Esophagus mucosa (tissue), 1 donor: ENCODE data around the gene NOSTRIN. TPM values are rescaled to one million over a fixed set of nuclear protein-coding genes. Genes with fewer than 3 reads are reported as not detected.
"Not testable (repeated sequence)": the region's sequence is repeated elsewhere in the genome, so short reads cannot be mapped to it uniquely, and the experiment has no call there.

Experiments
- ATAC-seq: fragments of 200-7000 bp; cut with Tn5 transposase; one replicate; pipeline ENCODE4 v1.9.1; 2020
- total RNA-seq: library from RNA; stranded (reverse); gene quantifications from one replicate; pipeline ENCODE4 v1.2.4, GENCODE V29; 2023
- donor health status: DM: yes; HTN: yes; CAD: no.

NOSTRIN gene
- total RNA-seq, 1 donor from 2014 or later = 3.6 TPM

DNA sequence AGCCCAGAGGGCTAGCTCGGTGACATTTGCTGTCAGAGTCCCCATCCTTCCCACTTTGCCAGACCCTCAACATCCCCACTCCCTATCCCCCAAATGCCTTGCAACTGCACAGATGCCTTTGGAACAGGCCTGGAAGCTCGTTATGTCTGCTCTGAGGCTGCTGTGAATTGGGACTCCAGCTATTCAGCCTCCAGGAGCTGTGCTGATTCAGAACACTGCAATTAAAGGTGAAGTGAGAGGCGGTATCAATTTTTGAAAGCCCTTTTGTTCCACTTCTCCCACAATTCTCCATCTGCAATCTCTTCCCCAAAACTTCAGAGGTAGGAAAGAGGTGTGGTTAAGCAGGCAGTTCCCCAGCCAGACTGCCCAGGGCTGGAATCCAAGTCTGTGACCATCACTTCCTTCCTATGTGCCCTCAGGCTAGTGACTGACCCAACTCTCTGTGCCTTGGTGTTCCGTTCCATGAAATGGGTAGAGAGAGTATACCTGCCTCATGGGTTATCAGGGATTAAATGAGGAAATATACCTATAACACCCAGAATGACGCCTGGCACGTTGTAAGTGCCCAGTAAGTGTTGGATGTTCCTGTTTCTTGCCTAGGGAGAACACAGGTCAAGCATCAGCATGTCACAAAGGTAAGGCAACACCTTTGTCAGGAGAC is 17.5 kb downstream of the NOSTRIN start:
- ATAC-seq = no peak

DNA sequence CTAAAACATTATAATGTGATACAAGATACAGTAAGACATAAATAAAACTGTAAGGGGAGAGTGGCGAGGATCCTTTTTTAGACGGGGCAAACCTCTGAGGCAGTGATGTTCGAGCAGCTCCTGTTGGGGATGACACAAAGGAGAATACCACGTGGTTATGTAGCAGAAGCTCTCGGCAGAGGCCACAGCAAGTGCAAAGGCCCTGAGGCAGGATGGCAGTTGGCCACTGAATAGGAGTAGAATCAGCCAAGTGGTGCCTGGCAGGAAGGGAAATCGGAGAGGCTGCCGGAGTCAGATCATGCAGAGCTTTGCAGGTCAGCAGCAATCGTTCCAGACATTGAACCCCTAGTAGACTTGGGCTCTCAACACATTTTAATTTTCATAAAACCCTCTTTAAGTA is 19.1 kb downstream of the NOSTRIN start:
- ATAC-seq = no peak

DNA sequence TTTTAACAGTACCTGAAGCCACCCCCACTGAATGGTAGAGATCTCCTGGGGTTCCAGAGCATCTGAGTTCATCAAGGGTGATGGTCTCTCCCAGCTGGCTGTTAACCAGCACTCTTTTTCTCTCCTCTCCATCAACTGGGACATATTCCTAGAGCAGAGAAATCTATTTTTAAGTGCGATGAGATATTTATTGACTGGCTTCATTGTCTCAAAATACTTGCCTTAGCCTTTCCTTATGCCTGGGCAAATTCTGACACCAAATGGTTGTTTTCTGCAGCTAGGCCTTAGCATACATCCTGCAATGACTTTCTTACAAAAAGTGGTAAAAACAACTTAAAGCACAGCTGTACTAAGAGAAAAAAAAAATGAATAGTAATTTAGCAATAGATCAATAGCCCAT is 19.6 kb downstream of the NOSTRIN start:
- ATAC-seq = no peak

DNA sequence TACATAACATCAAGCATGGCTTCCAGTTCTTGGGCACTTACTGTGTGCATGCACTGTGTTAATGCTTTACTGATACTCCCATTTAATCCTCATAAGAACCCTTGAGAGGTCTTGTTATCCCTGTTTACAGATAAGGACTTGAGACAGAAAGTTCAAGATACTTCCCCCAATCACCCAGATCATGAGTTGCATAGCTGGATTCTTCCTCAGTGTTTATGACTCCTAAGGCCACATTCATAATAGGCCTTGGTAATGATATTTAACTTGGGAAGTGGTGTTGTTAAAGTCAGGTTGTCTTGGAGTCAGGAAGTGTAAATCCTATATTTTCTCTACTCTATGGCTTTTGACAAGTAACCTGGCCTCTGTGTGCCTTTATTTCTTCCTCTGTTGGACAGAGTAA is 22.7 kb downstream of the NOSTRIN start:
- no peak for ATAC-seq

DNA sequence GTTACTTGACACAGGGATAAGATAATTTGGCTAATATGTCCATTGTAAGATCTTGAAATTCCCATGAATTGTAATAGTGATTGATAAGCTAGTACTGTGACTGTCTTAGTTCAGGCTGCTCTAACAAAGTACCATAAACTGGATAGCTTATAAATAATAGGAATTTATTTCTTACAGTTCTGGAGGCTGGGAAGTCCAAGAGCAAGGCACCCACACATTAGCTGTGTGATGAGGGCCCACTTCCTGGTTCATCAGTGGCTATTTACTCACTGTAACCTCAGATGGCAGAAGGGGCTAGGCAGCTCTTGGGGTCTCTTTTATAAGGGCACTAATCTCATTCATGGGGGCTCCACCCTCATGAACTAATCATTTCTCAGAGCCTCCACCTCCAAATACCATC is 28.5 kb downstream of the NOSTRIN start:
- ATAC-seq = no peak

DNA sequence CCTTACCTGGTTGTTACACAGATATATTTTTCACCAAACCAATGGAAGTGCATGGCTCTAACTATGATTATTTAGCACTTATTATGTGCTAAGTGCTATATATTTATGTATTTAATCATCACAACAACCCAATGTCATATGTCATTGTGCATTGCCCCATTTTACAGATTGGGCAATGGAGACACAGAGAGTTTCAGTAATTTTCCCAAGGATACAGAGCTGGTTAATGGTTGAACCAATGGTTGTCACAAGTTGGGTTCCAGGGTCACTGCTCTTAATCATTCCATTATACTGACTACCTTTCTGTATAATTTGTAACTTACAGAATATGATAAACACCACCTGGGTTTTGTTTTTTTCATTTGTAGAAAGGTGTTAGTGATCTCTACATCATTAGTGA is 29.2 kb downstream of the NOSTRIN start:
- no peak for ATAC-seq

DNA sequence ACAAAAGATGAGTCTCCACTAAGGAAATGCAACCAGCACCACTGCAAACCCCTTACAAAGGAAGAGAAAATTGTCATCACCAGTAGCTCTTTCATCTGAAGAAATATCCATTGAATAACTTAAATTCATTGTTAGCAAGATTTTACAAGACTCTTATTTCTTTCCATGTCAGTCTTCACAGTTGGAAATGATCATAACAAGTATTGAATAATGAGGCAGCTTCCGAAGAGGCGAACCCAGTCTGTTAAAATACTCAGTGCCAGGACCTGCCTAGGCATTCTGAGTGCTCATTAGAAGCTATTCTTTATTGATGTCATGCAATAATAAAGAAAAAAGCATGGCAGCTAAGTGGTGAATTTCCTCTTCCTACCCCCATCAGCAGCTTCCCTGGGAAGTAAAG is 33.5 kb downstream of the NOSTRIN start:
- ATAC-seq = no peak

DNA sequence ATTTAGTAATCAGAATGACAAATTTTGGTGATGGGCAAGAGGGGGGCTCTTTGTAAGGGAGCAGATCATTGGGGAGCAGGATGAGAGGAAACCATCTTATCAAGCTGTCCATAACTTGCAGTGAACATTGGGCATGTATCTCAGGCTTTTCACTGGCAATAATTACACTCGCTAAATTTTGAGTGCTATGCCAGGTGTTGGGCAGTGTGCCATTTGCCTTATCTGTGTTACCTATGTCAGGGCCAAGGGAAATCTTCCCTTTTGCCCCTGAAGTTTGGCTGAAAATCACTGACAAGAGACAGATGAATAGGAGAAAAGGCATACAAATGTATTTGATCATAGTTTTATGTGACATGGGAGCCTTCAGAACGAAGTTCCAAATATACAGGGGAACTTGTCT is 39.0 kb downstream of the NOSTRIN start:
- ATAC-seq = no peak

DNA sequence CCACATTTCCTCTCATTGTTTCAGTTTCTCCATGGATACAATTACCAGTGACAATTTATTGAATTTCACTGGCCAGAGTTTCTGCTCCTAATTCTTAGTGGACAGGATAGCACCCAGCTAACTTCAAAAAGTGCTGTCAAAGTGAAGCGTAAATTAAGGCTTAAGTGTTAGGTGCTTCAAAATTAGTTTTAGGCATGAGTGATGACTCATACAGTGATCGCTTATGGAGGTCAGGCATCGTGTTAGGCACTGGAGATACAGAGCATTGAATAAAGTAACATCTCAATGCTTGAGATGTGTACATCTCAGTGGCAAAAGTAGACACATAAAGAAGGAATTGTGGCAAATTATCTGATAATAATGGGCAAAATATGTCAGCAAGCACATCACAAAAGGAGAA is 40.8 kb downstream of the NOSTRIN start:
- ATAC-seq = no peak

DNA sequence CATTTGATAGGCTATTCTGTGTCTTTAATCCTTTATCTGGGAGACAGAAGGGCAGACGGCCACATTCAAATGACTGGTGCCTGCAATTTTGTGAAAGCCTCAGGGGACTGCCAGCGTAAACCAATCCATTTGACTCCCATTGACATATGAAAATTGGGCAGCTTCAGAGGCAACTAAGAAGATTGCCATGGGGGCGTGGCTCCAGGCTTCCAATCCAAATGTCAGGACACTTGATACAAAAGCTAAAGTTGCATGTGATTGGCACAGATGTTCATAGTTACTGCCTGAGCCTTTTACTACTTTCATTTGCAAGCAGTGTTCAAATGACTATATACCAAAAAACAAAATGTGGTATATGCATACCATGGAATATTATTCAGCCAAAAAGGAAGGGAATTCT is 45.8 kb downstream of the NOSTRIN start:
- no peak for ATAC-seq

DNA sequence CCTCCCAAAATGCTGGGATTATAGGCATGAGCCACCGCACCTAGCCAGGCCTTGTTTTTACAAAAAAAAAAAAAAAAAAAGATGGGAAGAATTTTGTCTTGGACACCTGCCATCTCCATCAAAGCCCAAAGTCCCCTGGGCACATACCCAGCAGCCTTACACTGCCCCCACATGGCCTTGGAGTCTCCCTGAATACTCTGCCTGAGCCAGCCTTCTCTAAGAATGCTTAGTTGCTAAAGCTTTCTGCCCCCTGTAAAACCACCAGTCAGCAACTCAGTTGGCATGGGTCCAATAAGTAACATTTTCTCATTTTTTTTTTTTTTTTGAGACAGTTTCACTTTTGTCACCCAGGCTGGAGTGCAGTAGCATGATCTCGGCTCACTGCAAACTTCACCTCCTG is 47.2 kb downstream of the NOSTRIN start:
- ATAC-seq = no peak

DNA sequence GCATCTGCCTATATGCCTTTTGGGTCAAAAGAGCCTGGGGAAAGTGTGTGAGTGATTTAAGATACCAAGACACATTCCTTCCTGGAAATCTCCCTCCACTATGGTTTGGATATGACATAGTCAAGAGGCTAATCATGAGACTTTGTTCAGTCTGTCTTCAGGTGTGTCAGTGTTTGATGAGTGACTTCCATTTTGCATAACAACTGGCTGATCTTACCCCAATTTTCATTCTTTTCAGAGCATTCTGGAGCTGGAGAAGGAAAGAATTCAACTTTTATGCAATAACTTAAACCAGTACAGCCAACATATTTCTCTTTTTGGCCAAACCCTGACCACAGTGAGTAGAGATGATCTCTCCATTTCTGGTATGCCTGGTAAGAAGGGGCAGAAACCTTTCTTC is 48.4 kb downstream of the NOSTRIN start:
- no peak for ATAC-seq

DNA sequence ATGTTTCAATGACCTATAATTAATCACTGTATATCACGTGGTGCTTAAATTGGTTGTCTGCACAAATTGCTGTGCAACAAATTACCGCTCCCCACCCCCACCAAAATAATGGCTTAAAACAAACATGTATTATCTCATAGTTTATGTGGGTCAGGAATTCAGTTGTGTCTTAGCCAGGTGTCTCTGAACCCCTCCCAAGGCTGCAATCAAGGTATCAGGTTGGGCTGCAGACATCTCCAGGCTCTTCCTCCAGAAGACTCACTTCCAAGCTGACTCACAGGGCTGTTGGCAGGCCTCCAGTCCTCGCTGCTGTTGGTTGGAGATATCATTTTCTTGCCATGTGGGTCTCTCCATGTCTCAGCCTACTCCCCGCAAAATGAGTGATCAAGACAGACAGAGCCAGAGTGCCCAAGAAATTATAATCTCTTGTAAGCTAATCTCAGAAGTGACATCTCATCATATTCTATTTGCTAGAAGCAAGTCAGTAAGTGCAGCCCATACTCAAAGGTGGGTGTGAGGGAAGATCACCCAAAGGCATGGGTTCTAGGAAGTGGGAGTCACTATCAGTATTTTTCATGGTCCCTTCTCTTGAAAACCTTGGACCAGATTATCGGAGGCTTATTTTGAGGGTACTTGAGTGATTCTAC is 49.4 kb downstream of the NOSTRIN start:
- ATAC-seq = peak; percentile 42

DNA sequence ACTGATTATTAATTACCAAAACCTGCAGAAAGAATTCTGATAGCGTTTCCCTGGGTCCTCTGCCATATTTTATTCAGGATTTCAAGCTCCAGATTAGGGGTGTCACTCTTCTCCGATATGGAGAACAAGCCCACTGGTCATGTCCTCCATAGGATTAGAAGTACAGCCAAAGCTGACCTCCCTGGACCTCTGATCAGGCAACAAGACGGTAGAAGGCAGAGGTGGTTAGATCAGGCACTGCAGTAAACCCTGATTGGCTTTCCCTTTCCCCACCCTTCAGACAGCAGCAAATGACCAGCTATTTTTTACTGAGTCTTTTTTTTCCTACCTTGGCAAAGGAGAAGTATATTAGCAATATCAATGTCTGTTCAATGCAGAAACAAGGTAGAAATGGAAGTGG is 50.0 kb downstream of the NOSTRIN start:
- no peak for ATAC-seq

DNA sequence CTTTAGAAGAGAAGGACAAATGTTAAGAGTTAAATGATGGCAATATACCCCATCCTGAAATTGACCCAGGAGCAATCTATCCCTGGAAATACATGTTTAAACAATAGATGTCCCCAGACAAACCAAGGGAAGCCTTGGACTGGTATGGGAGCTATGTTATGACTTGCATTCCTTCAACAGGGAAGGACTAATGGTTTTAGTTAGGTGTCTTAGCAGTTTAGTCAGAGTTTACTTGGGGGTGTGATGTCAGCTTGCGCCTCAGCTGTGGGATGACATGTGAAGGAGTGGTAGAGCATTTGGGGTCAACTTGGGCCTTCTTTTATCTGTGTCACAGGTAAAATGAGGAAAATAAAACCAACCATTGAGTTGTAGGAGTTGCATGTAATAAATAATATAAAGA is 51.0 kb downstream of the NOSTRIN start:
- no peak for ATAC-seq

DNA sequence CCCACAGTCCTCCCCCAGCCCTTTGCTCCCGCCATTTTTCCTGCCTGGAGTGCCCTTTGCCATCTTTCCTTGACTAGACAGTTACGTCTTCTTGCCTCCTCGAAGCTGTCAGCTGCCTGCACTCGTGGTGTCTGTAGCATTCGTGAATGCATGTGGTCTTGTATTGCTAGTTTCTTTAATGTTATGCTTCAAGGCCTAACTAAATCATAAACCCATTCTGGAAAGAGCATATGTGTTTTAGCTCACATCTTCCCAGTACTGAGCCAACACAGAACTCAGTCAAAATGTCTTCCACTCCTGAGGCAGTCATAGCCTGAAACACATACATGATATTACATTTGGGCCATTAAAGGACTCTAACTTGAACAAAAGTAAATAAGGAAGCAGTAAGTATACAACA is 52.2 kb downstream of the NOSTRIN start:
- no peak for ATAC-seq

DNA sequence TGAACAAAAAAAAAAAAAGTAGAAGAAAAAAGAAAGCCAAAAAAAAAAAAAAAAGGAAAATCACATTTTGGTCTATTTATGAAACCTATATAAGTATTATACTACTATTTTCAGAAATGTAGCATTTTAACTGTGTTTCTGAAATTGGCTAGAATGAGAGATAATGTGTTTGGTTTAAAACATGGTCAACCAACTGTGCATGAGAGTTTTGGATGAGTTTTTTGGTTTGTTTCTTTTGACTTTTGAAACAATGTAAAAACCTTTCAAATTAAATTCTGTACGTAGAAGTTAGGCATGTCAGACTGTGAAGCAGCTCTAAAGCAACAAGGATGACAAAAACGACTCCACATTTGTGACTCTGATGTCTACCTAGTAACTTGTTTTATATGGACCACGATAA is 53.2 kb downstream of the NOSTRIN start:
- no peak for ATAC-seq

DNA sequence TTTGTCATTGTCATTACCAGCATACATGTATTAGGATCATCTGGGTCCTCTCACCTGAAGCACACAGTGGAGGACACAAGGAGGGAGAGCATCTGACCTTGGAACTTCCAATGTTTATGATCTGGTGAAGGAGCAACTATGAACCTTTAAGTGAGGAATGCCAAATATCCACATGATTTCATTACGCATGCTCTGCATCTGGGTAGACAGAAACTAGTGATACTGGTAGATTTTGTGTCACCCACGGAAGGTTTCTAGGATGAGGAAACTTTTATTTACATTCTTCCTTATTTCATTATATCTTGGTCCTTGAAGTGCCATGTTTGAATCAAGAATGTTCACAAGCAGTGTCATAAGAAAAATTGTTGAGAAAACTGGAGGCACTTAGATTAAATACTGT is 55.7 kb downstream of the NOSTRIN start:
- ATAC-seq = no peak

DNA sequence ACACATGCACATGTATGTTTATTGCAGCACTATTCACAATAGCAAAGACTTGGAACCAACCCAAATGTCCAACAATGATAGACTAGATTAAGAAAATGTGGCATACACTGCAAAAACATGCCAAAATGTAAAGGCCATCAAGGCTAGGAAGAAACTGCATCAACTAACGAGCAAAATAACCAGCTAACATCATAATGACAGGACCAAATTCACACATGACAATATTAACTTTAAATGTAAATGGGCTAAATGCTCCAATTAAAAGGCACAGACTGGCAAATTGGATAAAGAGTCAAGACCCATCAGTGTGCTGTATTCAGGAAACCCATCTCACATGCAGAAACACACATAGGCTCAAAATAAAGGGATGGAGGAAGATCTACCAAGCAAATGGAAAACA is 64.7 kb downstream of the NOSTRIN start:
- not testable (repeated sequence) for ATAC-seq

DNA sequence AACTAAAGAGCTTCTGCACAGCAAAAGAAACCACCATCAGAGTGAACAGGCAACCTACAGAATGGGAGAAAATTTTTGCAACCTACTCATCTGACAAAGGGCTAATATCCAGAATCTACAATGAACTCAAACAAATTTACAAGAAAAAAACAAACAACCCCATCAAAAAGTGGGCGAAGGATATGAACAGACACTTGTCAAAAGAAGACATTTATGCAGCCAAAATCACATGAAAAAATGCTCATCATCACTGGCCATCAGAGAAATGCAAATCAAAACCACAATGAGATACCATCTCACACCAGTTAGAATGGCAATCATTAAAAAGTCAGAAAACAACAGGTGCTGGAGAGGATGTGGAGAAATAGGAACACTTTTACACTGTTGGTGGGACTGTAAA is 67.9 kb downstream of the NOSTRIN start:
- not testable (repeated sequence) for ATAC-seq

DNA sequence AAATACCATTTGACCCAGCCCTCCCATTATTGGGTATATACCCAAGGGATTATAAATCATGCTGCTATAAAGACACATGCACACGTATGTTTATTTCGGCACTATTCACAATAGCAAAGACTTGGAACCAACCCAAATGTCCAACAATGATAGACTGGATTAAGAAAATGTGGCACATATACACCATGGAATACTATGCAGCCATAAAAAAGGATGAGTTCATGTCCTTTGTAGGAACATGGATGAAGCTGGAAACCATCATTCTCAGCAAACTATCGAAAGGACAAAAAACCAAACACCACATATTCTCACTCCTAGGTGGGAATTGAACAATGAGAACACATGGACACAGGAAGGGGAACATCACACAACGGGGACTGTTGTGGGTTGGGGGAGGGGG is 68.4 kb downstream of the NOSTRIN start:
- ATAC-seq = not testable (repeated sequence)

DNA sequence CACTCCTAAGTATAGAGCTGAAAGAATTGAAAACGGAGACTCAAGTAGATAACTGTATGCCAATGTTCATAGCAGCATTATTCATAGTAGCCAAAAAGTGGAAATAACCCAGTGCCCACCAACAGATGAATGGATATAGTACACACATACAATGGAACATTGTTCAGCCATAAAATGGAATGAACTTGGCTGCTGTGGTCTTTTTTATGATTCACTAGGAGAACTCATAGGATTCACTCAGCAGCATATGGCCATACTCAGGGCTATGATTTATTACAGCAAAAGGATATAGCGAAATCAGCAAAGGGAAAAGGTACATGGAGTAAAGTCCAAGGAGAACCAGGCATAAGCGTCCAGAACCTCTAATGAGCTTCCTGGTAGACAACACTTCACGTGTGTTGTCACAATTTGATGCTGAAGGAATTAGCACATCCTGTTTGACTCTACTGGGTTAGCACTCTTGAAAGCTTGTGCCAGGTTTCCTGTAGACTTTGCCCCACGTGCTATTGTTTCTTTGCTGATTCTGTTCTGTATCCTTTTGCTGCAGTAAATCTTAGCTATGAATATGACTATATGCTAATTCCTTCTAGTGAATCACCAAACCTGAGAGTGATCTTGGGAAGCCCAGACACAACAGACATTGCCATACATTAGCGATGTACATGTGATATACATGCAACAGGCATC is 72.1 kb downstream of the NOSTRIN start:
- ATAC-seq = no peak

DNA sequence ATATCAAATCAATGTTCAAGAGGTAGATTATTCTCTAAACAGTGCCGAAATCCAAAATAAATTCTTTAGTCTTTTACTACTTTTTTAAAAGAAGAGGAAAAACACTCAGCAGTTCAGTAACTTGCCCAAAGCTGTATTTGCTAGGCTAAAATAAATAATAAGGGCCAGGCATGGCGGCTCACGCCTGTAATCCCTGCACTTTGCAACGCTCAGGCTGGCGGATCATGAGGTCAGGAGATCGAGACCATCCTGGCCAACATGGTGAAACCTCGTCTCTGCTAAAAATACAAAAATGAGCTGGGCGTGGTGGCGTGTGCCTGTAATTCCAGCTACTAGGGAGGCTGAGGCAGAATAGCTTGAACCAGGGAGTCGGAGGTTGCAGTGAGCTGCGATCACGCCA is 79.7 kb downstream of the NOSTRIN start:
- ATAC-seq = not testable (repeated sequence)

DNA sequence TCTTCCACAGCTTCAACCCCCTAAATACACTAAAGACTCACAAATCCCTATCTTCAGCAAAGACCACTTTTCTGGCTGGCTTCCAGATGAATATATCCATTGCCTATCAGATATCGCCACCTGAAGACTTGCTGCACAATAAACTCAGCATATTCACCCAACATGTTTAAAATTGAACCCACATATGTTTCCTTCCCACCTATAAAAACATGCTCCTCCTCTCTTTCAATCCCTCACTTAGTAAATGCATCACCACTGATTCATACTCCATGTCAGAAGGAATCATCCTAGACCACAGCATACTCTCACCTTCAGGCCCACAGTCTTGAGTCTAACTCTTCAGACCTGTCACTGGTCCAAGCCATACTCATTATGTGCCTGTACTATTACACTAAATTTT is 82.5 kb downstream of the NOSTRIN start:
- ATAC-seq = no peak
